ENCODE results near the gene ANK2.

DNA sequence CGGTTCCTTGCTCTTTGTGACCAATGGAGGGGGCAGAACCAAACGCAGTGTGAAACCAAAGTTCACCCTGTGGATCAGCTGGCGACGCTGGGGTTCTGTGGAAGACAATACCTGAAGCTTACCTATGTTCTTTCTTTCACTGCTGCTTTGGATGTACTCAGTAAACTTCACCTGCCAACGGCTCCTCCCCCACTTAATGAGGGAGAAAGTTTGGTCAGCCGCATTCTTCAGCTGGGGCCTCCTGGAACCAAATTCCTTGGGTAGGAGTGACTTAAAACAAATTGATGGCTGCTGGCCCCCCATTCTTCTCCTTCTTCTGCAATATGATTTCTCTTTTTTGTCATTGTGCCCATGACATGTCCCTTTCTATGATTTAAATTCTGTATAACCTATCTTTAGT lies 282.4 kb downstream of the ANK2 start:
- TF ChIP-seq EZH2phosphoT487 (IDR thresholded peaks at IDR 0.05; ENCODE audit: insufficient read depth, low read depth) = no peak
- no peak for TF ChIP-seq EZH2 (IDR thresholded peaks at IDR 0.05; ENCODE audit: insufficient read depth, poor library complexity, severe bottlenecking)

Measured in GM23248 (cell line).